Sigmoid colon (tissue), 7 donors: Measurements from ENCODE around the gene ACTRT3. TPM values are rescaled to one million over a fixed set of nuclear protein-coding genes. Genes with fewer than 3 reads are reported as not detected.
A peak's percentile ranks its signal among the peaks of the same experiment; 100 is the strongest.

Source experiments
- DNase-seq: peaks from one replicate; pipeline ENCODE4 v3.0.0-alpha.2; 2019
- H3K27ac ChIP-seq, 4 donors: fragments of 200-600 bp; sonication (generic); one replicate each; pipeline ENCODE4 v1.5.1; 2016 to 2019; ENCODE audit warnings: mild to moderate bottlenecking in 1 of 4
- H3K27me3 ChIP-seq, 3 donors: fragments of 200-600 bp; sonication (generic); one replicate each; pipeline ENCODE4 v1.5.1; 2019; ENCODE audit warnings: mild to moderate bottlenecking in 1 of 3
- H3K36me3 ChIP-seq, 4 donors: fragments of 200-600 bp; sonication (generic); one replicate each; pipeline ENCODE4 v1.5.1; 2016 to 2019
- H3K4me1 ChIP-seq, 4 donors: fragments of 200-600 bp; sonication (generic); one replicate each; pipeline ENCODE4 v1.5.1; 2017 to 2019
- H3K4me3 ChIP-seq, 4 donors: fragments of 200-600 bp; sonication (generic); one replicate each; pipeline ENCODE4 v1.5.1; 2017 to 2019; ENCODE audit warnings: mild to moderate bottlenecking in 2 of 4, moderate library complexity in 1 of 4
- H3K9me3 ChIP-seq, 4 donors: fragments of 200-600 bp in 3 of 4; sonication (generic) in 3 of 4; one replicate each; pipeline versions ENCODE4 v1.5.1 to v1.6.1; 2013 to 2019
- CTCF ChIP-seq, 4 experiments: fragments of 450-650 bp in 3 of 4; fragments of 200-600 bp in 1 of 4; IDR thresholded peaks; one replicate each; pipeline ENCODE4 v1.5.1; 2016 to 2019; ENCODE audit warnings: antibody characterized with exemption in 4 of 4, mild to moderate bottlenecking in 3 of 4, moderate library complexity in 2 of 4
- EP300 ChIP-seq, 4 donors: sonication (generic); formaldehyde crosslinking; IDR thresholded peaks; one replicate each; pipeline ENCODE4 v1.6.1; 2017; ENCODE audit warnings: antibody characterized with exemption in 4 of 4
- POLR2A ChIP-seq, 2 donors: fragments of 450-650 bp; IDR thresholded peaks; one replicate each; pipeline ENCODE4 v1.6.1; 2016; ENCODE audit warnings: antibody characterized with exemption in 2 of 2, mild to moderate bottlenecking in 2 of 2, moderate library complexity in 2 of 2
- POLR2AphosphoS5 ChIP-seq, 4 donors: sonication (generic); formaldehyde crosslinking; IDR thresholded peaks; one replicate each; pipeline ENCODE4 v1.6.1; 2017; ENCODE audit warnings: antibody characterized with exemption in 4 of 4
- WGBS, 2 donors: extraction: QIAGEN DNeasy Blood & Tissue Kit; methylation state at CpG; one replicate each; pipeline ENCODE4 v1.1.7; 2013; 5-methylcytosine and 5-hydroxymethylcytosine counted together
- intact Hi-C: fragments of 100-400 bp; cut with DNase I; formaldehyde crosslinking; loops from one replicate; pipeline ENCODE4 v1.15.1; 2023
- polyA plus RNA-seq, 3 donors: library from polyadenylated mRNA; stranded (reverse); fragments of 200-250 nt; gene quantifications; one replicate each; pipeline ENCODE4 v1.2.3, GENCODE V29; 2013
- total RNA-seq, 4 donors: library from RNA; depleted of rRNA; stranded (reverse); fragments of >200 nt; gene quantifications; one replicate each; pipeline ENCODE4 v1.1.0, GENCODE V29; 2016
- donor health status: healthy with polysubstance abuse.
- donor health status: Bipolar disorder and iron deficiency.
- donor health status: healthy.

ACTRT3 gene
- total RNA-seq = 1 to 10 TPM in 3 of 4 donors, under 1 TPM in 1; 0.99 to 4.4 (median 1.4) TPM
- polyA plus RNA-seq = 1 to 10 TPM in 2 of 3 donors, under 1 TPM in 1; 0.69 to 1.4 (median 1.2) TPM

DNA sequence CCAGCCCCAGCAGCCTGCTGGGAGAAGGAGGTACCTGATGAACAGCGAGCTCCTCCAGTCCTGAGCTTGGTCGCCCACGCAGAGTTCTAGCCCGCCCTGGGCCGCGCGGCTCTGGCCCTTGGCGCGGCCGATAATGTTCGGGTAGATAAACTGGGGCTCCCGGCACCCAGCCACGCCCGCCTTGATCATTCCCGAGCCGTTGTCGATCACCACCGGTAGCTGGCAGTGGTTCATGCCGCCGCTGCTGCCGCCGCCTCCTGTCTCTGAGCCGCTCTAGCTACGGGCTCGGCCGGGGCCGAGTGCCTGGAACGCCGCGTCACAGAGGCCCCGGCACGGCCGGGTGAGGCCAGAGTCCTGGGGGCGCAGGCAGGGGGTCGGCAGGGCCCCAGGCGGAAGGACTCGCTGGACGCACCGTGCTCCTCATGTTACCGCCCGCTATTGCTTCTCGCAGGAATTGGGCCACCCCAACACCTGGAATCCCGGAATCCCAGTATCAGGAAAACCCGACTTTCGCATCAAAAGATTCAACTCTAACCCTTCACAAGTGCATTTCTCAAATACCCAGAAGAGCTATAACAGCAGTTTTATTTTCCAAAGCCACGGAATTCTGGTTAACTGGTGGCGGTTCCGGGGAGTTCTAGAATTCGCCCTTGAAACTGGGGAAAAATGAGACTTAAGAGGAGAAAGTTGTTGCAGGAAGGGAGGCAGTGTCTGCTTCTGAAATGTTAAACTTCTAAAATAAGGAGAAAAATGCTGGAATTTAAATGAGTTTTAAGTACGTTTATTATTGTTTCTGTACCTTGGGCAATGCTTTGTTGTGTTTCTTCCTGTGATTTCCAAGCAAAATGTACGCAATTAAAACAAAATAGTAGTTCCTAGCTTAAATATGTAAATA is at the start of gene ACTRT3:
Gene ACTRT3 (minus strand): TSS at position 275 of the 895 bp plus-strand sequence. CDS start 41 bp downstream, at position 234.
- intact Hi-C loops = loop anchor here (5.0 to 10.0 kb wide), 2 partner anchors 43 to 625 kb away; partner anchors contain the start of genes LRRC34 and LRRIQ4
- H3K4me1 ChIP-seq = peaks cover 0 to 14% (median 8%) of the 10 kb centered on the region in 4 donors
- H3K9me3 ChIP-seq = no peaks in the 10 kb centered on the region
- 1 to 2% methylated on average over 51 of the region's 51 CpGs for WGBS, 2 donors
- H3K27me3 ChIP-seq = no peaks in the 10 kb centered on the region
- peaks cover 0 to 4% (median under 1%) of the 10 kb centered on the region in 4 donors for H3K36me3 ChIP-seq
- DNase-seq = peak; percentile 79
- peak; percentile 3 to 14 for TF ChIP-seq POLR2A (IDR thresholded peaks at IDR 0.05)
- peak in 2 of 4 donors; percentile 28 to 53 for TF ChIP-seq POLR2AphosphoS5 (IDR thresholded peaks at IDR 0.05)
- no peak for TF ChIP-seq CTCF (IDR thresholded peaks at IDR 0.05)
- H3K4me3 ChIP-seq = peak within 1 kb of the TSS; percentile 49 to 79 (median 74)
- peak within 1 kb of the TSS; percentile 81 to 91 (median 91) for H3K27ac ChIP-seq

DNA sequence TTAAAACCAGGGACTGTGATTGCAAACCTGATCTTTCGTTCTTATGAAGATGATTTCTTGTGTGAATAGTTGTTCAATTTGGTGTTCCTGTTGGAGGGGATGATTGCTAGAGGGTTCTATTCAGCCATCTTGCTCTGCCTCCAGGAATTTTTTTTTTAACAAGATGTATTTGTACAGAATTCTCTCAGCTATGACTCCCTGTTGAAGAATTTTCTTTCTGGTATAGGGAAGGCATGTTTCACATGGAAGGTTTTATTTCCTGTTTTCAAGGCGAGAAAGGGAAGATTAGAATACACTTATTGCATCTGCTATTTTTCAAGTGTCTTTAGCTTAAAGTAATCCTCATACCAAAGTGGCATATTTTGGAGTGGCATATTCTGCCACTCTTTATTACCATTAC is 49.0 kb upstream of the ACTRT3 start:
- Histone ChIP-seq H3K36me3 (no peaks in the 10 kb centered on the region), H3K27me3 (no peaks in the 10 kb centered on the region), H3K4me1 (peaks cover 0 to 6% (median 3%) of the 10 kb centered on the region in 4 donors), H3K9me3 (peaks cover 0 to 3% (median 0%) of the 10 kb centered on the region in 4 donors), H3K4me3 (no peak overlapping the region), H3K27ac (no peak overlapping the region)
- TF ChIP-seq POLR2A (IDR thresholded peaks at IDR 0.05) (no peak), POLR2AphosphoS5 (IDR thresholded peaks at IDR 0.05) (no peak), EP300 (IDR thresholded peaks at IDR 0.05) (no peak), CTCF (IDR thresholded peaks at IDR 0.05) (no peak)
- no peak for DNase-seq
- intact Hi-C loops = no loop called here
- 70 to 83% methylated on average over 2 of the region's 2 CpGs for WGBS, 2 donors

- TF ChIP-seq EP300 (IDR thresholded peaks at IDR 0.05) (no peak), POLR2A (IDR thresholded peaks at IDR 0.05) (no peak), CTCF (IDR thresholded peaks at IDR 0.05) (no peak), POLR2AphosphoS5 (IDR thresholded peaks at IDR 0.05) (no peak)
- Histone ChIP-seq H3K27me3 (no peaks in the 10 kb centered on the region), H3K36me3 (no peaks in the 10 kb centered on the region), H3K27ac (no peak overlapping the region), H3K9me3 (peaks cover 0 to 3% (median 0%) of the 10 kb centered on the region in 4 donors), H3K4me3 (no peak overlapping the region), H3K4me1 (peaks cover 0 to 24% (median 16%) of the 10 kb centered on the region in 4 donors)
- intact Hi-C loops = no loop called here
- no peak for DNase-seq
- WGBS, 2 donors = 95% methylated on average over 4 of the region's 4 CpGs
Measured at GRCh38 chr3:169815590-169816150, 46.3 kb upstream of the ACTRT3 start.

DNA sequence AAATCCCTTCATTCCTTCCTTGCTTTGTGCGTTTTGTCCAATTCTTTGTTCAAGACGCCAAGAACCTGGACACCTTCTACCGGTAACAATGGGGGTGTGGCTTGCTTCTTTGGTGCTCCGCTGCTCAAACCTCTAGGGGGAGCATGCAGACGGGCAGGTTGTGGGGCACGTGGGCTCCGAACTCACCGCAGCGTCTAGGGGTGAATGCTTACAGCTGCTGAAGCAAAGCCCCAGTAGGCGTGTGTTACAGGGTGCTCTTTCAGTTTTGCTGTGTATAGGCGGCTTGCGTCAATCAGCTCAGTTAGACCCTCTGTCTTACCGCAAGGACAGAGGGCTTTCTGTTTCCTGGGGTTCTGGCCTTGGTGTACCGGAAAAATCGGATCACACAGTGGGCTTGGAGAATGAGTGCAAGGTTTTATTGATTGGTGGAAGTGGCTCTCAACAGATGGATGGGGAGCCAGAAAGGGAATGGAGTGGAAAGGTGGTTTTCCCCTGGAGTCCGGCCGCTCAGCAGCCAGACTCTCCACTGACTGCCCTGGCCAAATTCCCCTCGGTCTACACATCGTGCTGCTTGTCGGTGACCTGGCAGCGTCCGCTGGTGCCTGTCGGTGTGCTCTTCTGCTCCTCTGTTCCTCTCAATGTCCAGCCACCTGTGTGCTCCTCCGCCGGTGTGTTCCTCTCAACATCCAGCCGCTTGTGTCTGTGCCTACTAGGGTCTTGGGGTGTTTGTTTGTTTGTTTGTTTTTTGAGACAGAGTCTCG is 44.6 kb upstream of the ACTRT3 start:
- Histone ChIP-seq H3K36me3 (no peaks in the 10 kb centered on the region), H3K9me3 (peaks cover 0 to 3% (median 0%) of the 10 kb centered on the region in 4 donors), H3K27me3 (no peaks in the 10 kb centered on the region), H3K4me3 (peak overlapping the region in 3 of 4 donors; percentile 55 to 72 (median 62)), H3K27ac (no peak overlapping the region), H3K4me1 (peaks cover 0 to 24% (median 16%) of the 10 kb centered on the region in 4 donors)
- 55 to 58% methylated on average over 27 of the region's 27 CpGs for WGBS, 2 donors
- intact Hi-C loops = loop anchor here (5.0 kb wide), 1 partner anchor 42 kb away; the partner anchor contains the start of gene MYNN
- no peak for DNase-seq
- TF ChIP-seq CTCF (IDR thresholded peaks at IDR 0.05) (no peak), EP300 (IDR thresholded peaks at IDR 0.05) (no peak), POLR2AphosphoS5 (IDR thresholded peaks at IDR 0.05) (no peak), POLR2A (IDR thresholded peaks at IDR 0.05) (no peak)
